Activated CD4-positive, alpha-beta T cell treated with anti-CD3 and anti-CD28 coated beads for 36 hours (primary cell): ENCODE data around the gene TRAFD1. TPM values are rescaled to one million over a fixed set of nuclear protein-coding genes. Genes with fewer than 3 reads are reported as not detected.

Experiments used
- ATAC-seq: fragments of 200-7000 bp; cut with Tn5 transposase; one replicate; pipeline ENCODE4 v1.10.0; 2021; ENCODE audit warnings: mild to moderate bottlenecking, moderate library complexity
- CTCF ChIA-PET: fragments of 350-600 bp; sonication (Branson Sonifier 250); formaldehyde crosslinking; loops from one replicate; lab custom pipeline; 2021; ENCODE audit warnings: antibody characterized with exemption; lab: Charles Lee
- POLR2A ChIA-PET: fragments of 350-600 bp; sonication (Branson Sonifier 250); formaldehyde crosslinking; loops from one replicate; lab custom pipeline; 2021; ENCODE audit warnings: antibody characterized with exemption, inconsistent platforms; lab: Charles Lee
- DNase-seq: peaks from one replicate; pipeline ENCODE4 v3.0.0-alpha.2; 2020
- H3K27ac Mint-ChIP-seq: one replicate; pipeline ENCODE4 v1.8.0; 2021; ENCODE audit warnings: mixed read lengths
- H3K27me3 Mint-ChIP-seq: one replicate; pipeline ENCODE4 v1.8.0; 2021; ENCODE audit warnings: mixed read lengths
- H3K36me3 Mint-ChIP-seq: one replicate; pipeline ENCODE4 v1.8.0; 2021; ENCODE audit warnings: low read depth, mixed read lengths
- H3K4me1 Mint-ChIP-seq: one replicate; pipeline ENCODE4 v1.8.0; 2021; ENCODE audit warnings: mixed read lengths
- H3K4me3 Mint-ChIP-seq: one replicate; pipeline ENCODE4 v1.8.0; 2021; ENCODE audit warnings: mild to moderate bottlenecking, moderate library complexity, mixed read lengths
- H3K9me3 Mint-ChIP-seq: one replicate; pipeline ENCODE4 v1.8.0; 2021; ENCODE audit warnings: low read depth, mixed read lengths
- intact Hi-C, 2 experiments: fragments of 100-400 bp; cut with DNase I in 1 of 2; cut with micrococcal nuclease in 1 of 2; formaldehyde crosslinking; loops; one replicate each; pipeline versions ENCODE4 v1.14.2 to v1.15.1; 2022 to 2024; cut with DNase I, micrococcal nuclease
- total RNA-seq, 2 experiments: library from RNA; stranded (reverse); gene quantifications; one replicate each; pipeline ENCODE4 v1.2.3, GENCODE V29; 2021

Gene TRAFD1
- total RNA-seq, 2 experiments from 2014 or later: 52.5 to 54.1 TPM

DNA sequence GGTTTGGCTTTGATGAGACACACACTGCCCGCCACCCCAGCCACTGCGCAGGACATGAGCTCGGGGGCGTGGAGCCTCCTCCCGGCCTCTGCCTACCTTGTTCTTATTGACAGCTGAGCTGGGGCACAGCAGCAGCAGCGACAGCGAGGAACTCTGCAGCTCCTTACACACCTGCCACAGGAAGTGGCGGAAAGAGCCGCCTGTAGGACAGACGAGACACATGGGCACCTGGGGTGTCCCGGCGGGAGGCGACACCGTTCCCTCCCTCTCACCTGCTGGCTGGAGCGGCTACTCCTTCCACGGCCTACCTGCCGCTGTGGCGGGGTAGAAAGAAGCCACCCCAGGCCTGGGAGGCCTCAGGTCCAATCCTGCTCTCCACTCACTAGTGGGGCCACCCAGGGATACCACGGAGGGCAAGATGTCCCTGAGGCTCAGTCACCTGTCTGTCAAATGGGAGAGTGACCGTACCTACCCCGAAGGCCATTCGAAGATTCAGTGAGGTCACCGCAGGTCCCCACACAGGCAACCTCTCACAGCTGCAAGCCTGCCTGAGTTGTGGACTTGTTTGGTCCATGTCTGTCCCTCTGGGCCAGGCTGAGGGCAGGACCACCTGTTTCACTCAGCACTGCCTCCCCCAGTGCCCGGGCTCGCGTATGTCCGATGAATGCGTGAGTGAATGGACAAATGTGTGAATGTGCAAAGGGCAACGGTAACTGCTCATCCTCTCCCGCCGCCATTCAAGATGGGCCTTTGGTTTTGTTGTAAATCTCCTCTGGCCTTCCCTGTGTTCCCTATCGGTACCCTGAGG is 42.6 kb downstream of the TRAFD1 start:
- DNase-seq (no peak), ATAC-seq (no peak)
- no peaks in the 10 kb centered on the region for H3K27me3 Mint-ChIP-seq
- H3K36me3 Mint-ChIP-seq: peaks cover 6% of the 10 kb centered on the region
- H3K27ac Mint-ChIP-seq: no peak overlapping the region
- no peaks in the 10 kb centered on the region for H3K9me3 Mint-ChIP-seq
- POLR2A ChIA-PET: no interaction called here
- H3K4me1 Mint-ChIP-seq: no peaks in the 10 kb centered on the region
- intact Hi-C loops: no loop called here
- no peak overlapping the region for H3K4me3 Mint-ChIP-seq
- CTCF ChIA-PET: interaction anchor here (0.7 to 0.9 kb wide), 2 partner anchors 15 to 233 kb away, joined by 3 to 4 read pairs; no protein-coding TSS in a partner anchor

DNA sequence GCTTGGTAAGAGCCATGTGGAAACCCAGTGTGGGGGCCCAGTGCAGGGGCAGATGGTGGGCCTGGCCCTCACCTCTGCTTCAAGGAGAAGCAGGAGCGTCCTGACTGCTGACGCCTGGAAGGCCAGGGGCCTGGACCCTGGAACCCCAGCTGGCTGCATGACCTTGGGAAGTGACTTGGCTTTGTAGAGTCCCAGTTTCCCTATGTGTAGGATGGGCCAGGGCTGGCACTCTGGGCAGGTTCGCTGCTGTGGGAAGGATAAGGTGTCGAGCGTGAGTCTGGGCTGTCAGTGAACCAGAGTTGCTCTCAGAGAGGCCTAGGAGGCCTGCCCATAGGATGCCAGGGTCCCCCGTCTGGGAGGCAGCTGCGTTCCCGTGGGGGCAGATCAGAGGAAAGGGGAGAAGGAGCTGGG is 43.2 kb downstream of the TRAFD1 start:
- POLR2A ChIA-PET: interaction anchor here (0.6 kb wide), 1 partner anchor 14 kb away, joined by 3 read pairs; no protein-coding TSS in a partner anchor
- no peaks in the 10 kb centered on the region for H3K9me3 Mint-ChIP-seq
- H3K27ac Mint-ChIP-seq: no peak overlapping the region
- H3K4me3 Mint-ChIP-seq: no peak overlapping the region
- H3K27me3 Mint-ChIP-seq: no peaks in the 10 kb centered on the region
- intact Hi-C loops: no loop called here
- CTCF ChIA-PET: interaction anchor here (0.7 to 1.4 kb wide), 4 partner anchors 14 to 243 kb away, joined by 3 to 4 read pairs (median 4); no protein-coding TSS in a partner anchor
- ATAC-seq (no peak), DNase-seq (no peak)
- H3K4me1 Mint-ChIP-seq: no peaks in the 10 kb centered on the region
- peaks cover 6% of the 10 kb centered on the region for H3K36me3 Mint-ChIP-seq

- no peak for ATAC-seq
- Mint-ChIP-seq H3K27ac (no peak overlapping the region), H3K27me3 (no peaks in the 10 kb centered on the region), H3K4me3 (no peak overlapping the region), H3K36me3 (peaks cover 6% of the 10 kb centered on the region), H3K9me3 (no peaks in the 10 kb centered on the region), H3K4me1 (no peaks in the 10 kb centered on the region)
- ChIA-PET CTCF (interaction anchor here (0.5 to 1.4 kb wide), 6 partner anchors 28 to 1294 kb away, joined by 3 to 4 read pairs (median 3); no protein-coding TSS in a partner anchor), POLR2A (no interaction called here)
- intact Hi-C loops: no loop called here
- no peak for DNase-seq
Measured at GRCh38 chr12:112169161-112169872, 44.0 kb downstream of the TRAFD1 start.

DNA sequence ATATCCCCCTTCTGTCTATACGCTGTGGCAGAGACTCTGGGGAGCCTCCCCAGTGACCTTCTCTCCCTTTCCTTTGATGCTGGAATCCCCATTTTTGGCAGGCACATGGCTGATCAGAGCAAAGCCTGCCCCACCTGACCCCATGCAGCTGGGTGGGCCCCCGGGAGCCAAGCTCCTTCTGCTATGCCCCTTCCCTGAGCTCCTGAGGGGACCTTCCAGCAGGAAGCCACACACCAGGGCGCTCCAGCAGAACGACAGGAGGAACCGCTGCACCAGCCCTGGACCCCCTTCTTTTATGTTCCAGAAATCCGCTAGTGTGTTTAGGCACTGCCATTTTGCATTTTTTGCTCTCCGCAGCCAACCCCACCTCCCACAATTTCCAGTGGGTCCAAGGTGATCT is 44.6 kb downstream of the TRAFD1 start:
- Mint-ChIP-seq H3K9me3 (no peaks in the 10 kb centered on the region), H3K4me3 (no peak overlapping the region), H3K4me1 (no peaks in the 10 kb centered on the region), H3K27me3 (no peaks in the 10 kb centered on the region), H3K36me3 (peaks cover 8% of the 10 kb centered on the region), H3K27ac (no peak overlapping the region)
- POLR2A ChIA-PET: no interaction called here
- ATAC-seq (no peak), DNase-seq (no peak)
- intact Hi-C loops: loop anchor here in 1 of 2 experiments (1.0 kb wide), 1 partner anchor 225 kb away; no protein-coding TSS in a partner anchor
- CTCF ChIA-PET: interaction anchor here (0.6 to 1.4 kb wide), 5 partner anchors 28 to 1295 kb away, joined by 3 read pairs; no protein-coding TSS in a partner anchor

DNA sequence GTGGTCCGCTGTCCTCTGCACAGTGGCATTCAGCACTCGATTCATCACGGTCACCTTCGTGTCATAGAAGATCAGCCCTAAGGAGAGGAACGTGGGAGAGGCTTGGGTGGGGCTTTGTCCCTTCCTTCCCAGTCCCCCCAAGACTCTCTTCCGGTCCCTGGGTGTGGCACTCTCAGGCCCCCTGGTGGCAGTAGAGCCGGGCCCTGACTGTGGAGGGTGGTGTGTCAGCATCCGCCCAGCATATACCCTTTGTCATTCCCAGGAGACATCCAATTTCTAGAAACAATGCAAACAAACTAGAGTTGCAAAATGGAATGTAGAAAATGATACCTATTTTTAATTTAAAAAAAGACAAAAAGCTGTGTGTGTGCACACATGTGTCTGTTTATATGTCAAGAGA is 45.0 kb downstream of the TRAFD1 start:
- POLR2A ChIA-PET: no interaction called here

DNA sequence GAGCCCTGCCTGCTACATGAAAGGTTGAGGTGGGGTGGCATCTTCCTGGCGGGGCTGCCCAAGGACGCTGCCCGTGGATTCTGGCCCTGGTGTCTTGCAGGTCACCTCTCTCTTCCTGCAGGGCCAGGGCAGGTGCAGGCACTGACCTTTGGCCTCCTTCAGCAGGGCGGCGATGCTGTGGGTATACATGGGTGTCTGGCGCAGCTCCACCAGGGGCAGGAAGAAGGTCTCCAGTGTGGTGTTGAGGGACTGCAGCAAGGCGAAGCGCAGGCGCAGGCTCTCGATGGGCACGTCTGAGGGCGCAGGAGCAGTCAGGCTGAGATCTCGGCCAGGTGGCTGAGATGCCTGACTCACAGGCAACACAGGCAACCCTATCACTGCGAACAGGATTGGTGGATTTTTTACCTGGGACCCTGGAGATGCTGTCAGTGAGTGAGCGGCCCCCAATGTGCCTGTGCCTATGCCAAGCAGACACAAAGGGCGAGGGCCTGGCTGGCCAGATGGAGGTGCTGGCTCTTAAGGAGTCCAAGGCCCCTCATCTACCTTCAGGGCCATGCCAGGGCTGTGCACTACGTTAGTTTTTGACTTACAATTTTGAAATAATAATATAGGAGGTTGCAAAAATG is 45.7 kb downstream of the TRAFD1 start:
- Mint-ChIP-seq H3K4me3 (no peak overlapping the region), H3K27me3 (no peaks in the 10 kb centered on the region), H3K36me3 (peaks cover 16% of the 10 kb centered on the region), H3K27ac (no peak overlapping the region), H3K9me3 (no peaks in the 10 kb centered on the region), H3K4me1 (no peaks in the 10 kb centered on the region)
- ATAC-seq: no peak
- ChIA-PET POLR2A (no interaction called here), CTCF (no interaction called here)
- intact Hi-C loops: loop anchor here in 1 of 2 experiments (1.0 kb wide), 1 partner anchor 226 kb away; no protein-coding TSS in a partner anchor
- no peak for DNase-seq

More for the DNA sequence above, 45.0 kb downstream of the TRAFD1 start:
- H3K27ac Mint-ChIP-seq: no peak overlapping the region
- intact Hi-C loops: loop anchor here in 1 of 2 experiments (1.0 kb wide), 1 partner anchor 225 kb away; no protein-coding TSS in a partner anchor
- H3K9me3 Mint-ChIP-seq: no peaks in the 10 kb centered on the region
- no peaks in the 10 kb centered on the region for H3K4me1 Mint-ChIP-seq
- no peak overlapping the region for H3K4me3 Mint-ChIP-seq
- no peaks in the 10 kb centered on the region for H3K27me3 Mint-ChIP-seq
- peaks cover 12% of the 10 kb centered on the region for H3K36me3 Mint-ChIP-seq
- DNase-seq (peak; percentile 52), ATAC-seq (peak; percentile 61)
- CTCF ChIA-PET: interaction anchor here (0.6 kb wide), 1 partner anchor 84 kb away, joined by 3 read pairs; no protein-coding TSS in a partner anchor

GRCh38 chr12:112172556-112173324 is 47.4 kb downstream of the TRAFD1 start:
- Mint-ChIP-seq H3K9me3 (no peaks in the 10 kb centered on the region), H3K4me3 (no peak overlapping the region), H3K4me1 (no peaks in the 10 kb centered on the region), H3K27ac (no peak overlapping the region), H3K36me3 (peaks cover 16% of the 10 kb centered on the region), H3K27me3 (no peaks in the 10 kb centered on the region)
- POLR2A ChIA-PET: no interaction called here
- CTCF ChIA-PET: interaction anchor here (0.8 kb wide), 1 partner anchor 25 kb away, joined by 3 read pairs; no protein-coding TSS in a partner anchor
- DNase-seq (no peak), ATAC-seq (no peak)
- intact Hi-C loops: no loop called here

DNA sequence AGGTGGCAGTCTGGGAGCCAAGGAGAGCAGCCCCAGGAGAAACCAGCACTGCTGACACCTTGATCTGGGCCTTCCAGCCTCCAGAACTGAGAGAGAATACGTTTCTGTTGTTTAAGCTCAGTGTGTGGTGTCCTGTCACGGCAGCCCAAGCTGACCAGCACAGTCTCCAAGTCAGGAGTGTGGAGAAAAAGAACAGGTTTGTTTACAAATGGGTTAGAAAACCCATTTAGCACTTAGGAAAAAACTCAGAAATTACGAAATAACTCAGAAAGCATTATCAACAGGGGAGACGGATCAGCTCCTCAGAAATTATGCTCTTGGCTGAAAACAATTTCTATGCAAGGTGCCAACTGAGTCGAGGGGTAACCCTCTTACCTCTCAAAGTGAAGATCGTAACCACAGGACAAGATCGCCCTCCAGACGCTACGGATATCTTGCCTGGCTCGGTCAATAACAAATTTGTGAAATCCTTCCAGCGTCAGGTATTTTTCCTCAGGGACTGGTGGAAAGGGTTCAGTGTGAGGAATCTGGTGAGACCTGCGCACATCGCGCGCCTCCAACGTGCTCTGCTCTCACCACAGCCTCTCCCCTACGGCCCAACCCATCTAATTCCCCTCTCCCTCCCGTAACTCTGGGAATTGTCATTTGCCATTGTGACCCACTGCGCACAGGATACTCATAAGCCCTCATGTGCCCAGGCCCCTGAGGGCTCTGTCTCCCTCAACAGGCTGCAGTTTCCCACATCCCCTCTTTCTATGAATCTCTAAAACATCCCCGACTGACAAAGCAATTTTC is 50.2 kb downstream of the TRAFD1 start:
- H3K4me1 Mint-ChIP-seq: peaks cover 3% of the 10 kb centered on the region
- no peak overlapping the region for H3K4me3 Mint-ChIP-seq
- ChIA-PET POLR2A (no interaction called here), CTCF (interaction anchor here (1.3 kb wide), 1 partner anchor 23 kb away, joined by 3 read pairs; no protein-coding TSS in a partner anchor)
- no peak overlapping the region for H3K27ac Mint-ChIP-seq
- H3K27me3 Mint-ChIP-seq: no peaks in the 10 kb centered on the region
- H3K36me3 Mint-ChIP-seq: peaks cover 21% of the 10 kb centered on the region
- intact Hi-C loops: no loop called here
- H3K9me3 Mint-ChIP-seq: no peaks in the 10 kb centered on the region
- no peak for ATAC-seq
- DNase-seq: no peak

DNA sequence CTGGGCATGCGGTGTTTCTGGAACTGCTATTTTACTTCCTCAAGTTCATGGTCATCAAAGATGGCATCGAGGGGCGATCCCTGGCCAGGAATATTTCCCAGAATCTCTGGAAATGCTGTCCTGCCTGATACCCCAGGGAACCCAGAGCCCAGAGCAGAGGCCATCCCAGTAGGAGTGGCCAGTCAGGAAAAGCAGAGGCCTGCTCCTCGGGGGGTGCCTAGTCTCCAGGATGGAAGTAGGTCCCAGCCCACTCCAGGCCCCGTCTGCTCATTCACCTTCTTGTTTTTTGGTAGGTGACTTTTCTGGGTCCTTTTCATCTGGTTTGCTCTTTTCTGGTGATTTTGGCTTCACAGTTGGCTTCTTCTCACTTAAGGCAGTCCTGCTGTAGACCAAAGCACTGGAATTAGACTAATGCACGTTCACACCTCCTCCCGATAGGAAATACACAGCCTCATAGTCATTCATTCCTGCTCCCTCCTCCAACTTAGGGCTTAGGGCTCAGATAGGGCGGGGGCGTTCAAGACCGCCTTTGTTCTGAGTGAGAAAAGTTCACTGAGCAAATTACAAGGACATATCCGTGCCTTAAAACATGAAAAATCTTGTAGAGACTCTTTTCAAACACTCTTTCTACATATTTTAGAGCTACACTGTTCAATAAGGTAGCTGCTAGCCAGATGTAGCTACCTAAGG is 51.1 kb downstream of the TRAFD1 start:
- Mint-ChIP-seq H3K27ac (no peak overlapping the region), H3K4me3 (no peak overlapping the region), H3K4me1 (peaks cover 4% of the 10 kb centered on the region), H3K9me3 (no peaks in the 10 kb centered on the region), H3K27me3 (no peaks in the 10 kb centered on the region), H3K36me3 (peaks cover 22% of the 10 kb centered on the region)
- POLR2A ChIA-PET: no interaction called here
- DNase-seq (no peak), ATAC-seq (no peak)
- CTCF ChIA-PET: interaction anchor here (0.6 to 1.3 kb wide), 2 partner anchors 22 to 391 kb away, joined by 3 read pairs; no protein-coding TSS in a partner anchor
- intact Hi-C loops: no loop called here
